Liver (tissue), 9 donors: ENCODE results near the gene CTNNBL1. TPM values are rescaled to one million over a fixed set of nuclear protein-coding genes. Genes with fewer than 3 reads are reported as not detected.
A peak's percentile ranks its signal among the peaks of the same experiment; 100 is the strongest.

Source experiments
- DNase-seq: peaks from one replicate; pipeline ENCODE4 v3.0.0-alpha.2; 2017; ENCODE audit warnings: low spot score
- H3K27ac ChIP-seq, 2 donors: one replicate each; pipeline ENCODE4 v1.7.0; 2013; ENCODE audit warnings: inconsistent platforms in 2 of 2, low read length in 2 of 2, control low read depth in 1 of 2, low read depth in 1 of 2, mild to moderate bottlenecking in 1 of 2
- H3K27me3 ChIP-seq, 4 donors: one replicate each; pipeline versions ENCODE4 v1.6.1 to v1.7.0; 2013; ENCODE audit warnings: low read length in 3 of 4, inconsistent platforms in 1 of 4, mild to moderate bottlenecking in 1 of 4, moderate library complexity in 1 of 4; ENCODE audit not compliant: control insufficient read depth in 4 of 4, insufficient read depth in 4 of 4
- H3K36me3 ChIP-seq, 4 donors: one replicate each; pipeline versions ENCODE4 v1.6.1 to v1.7.0; 2013; ENCODE audit warnings: low read length in 3 of 4, mild to moderate bottlenecking in 3 of 4, low read depth in 1 of 4, moderate library complexity in 1 of 4; ENCODE audit not compliant: control insufficient read depth in 4 of 4, insufficient read depth in 3 of 4
- H3K4me1 ChIP-seq, 4 donors: one replicate each; pipeline versions ENCODE4 v1.6.1 to v1.7.0; 2013; ENCODE audit warnings: low read length in 3 of 4, mild to moderate bottlenecking in 3 of 4, moderate library complexity in 1 of 4; ENCODE audit not compliant: control insufficient read depth in 4 of 4, insufficient read depth in 4 of 4
- H3K4me3 ChIP-seq, 3 donors: one replicate each; pipeline versions ENCODE4 v1.6.1 to v1.7.0; 2013; ENCODE audit warnings: low read length in 3 of 3, control low read depth in 1 of 3, low read depth in 1 of 3, mild to moderate bottlenecking in 1 of 3
- H3K9ac ChIP-seq, 2 donors: one replicate each; pipeline ENCODE4 v1.7.0; 2013; ENCODE audit warnings: low read length in 2 of 2, mild to moderate bottlenecking in 2 of 2, moderate library complexity in 2 of 2, control low read depth in 1 of 2, low read depth in 1 of 2
- H3K9me3 ChIP-seq, 4 donors: one replicate each; pipeline versions ENCODE4 v1.6.1 to v1.7.0; 2013; ENCODE audit warnings: low read length in 3 of 4; ENCODE audit not compliant: control insufficient read depth in 4 of 4
- ATF3 ChIP-seq: IDR thresholded peaks from 2 replicates; pipeline ENCODE4 v1.6.1; 2016; ENCODE audit warnings: antibody characterized with exemption
- CTCF ChIP-seq: fragments of 150-350 bp; IDR thresholded peaks from 2 replicates; pipeline ENCODE4 v1.5.1; 2017; ENCODE audit warnings: improper control_type of control experiment, low read depth, low read length; ENCODE audit not compliant: missing input control
- EGR1 ChIP-seq, 2 donors: IDR thresholded peaks; 2 replicates each; pipeline ENCODE4 v1.6.1; 2016 to 2018; ENCODE audit warnings: antibody characterized with exemption in 2 of 2, low read depth in 2 of 2
- FOXA1 ChIP-seq: IDR thresholded peaks from 2 replicates; pipeline ENCODE4 v1.6.1; 2016; ENCODE audit warnings: antibody characterized with exemption
- FOXA2 ChIP-seq: IDR thresholded peaks from 2 replicates; pipeline ENCODE4 v1.6.1; 2016; ENCODE audit warnings: antibody characterized with exemption
- GABPA ChIP-seq, 2 donors: IDR thresholded peaks in 1 of 2; conservative IDR thresholded peaks in 1 of 2; 2 replicates each; pipeline ENCODE4 v1.6.1; 2016; ENCODE audit warnings: antibody characterized with exemption in 2 of 2, mild to moderate bottlenecking in 1 of 2, moderate library complexity in 1 of 2
- HNF4A ChIP-seq, 2 donors: conservative IDR thresholded peaks; 2 replicates each; pipeline ENCODE4 v1.6.1; 2016; ENCODE audit warnings: antibody characterized with exemption in 2 of 2, mild to moderate bottlenecking in 2 of 2
- HNF4G ChIP-seq: IDR thresholded peaks from 2 replicates; pipeline ENCODE4 v1.6.1; 2016; ENCODE audit warnings: antibody characterized with exemption
- NR2F2 ChIP-seq: IDR thresholded peaks from 2 replicates; pipeline ENCODE4 v1.6.1; 2016; ENCODE audit warnings: antibody characterized with exemption
- RAD21 ChIP-seq, 2 donors: IDR thresholded peaks; 2 replicates each; pipeline ENCODE4 v1.6.1; 2016; ENCODE audit warnings: antibody characterized with exemption in 2 of 2, mild to moderate bottlenecking in 2 of 2
- REST ChIP-seq: IDR thresholded peaks from 2 replicates; pipeline ENCODE4 v1.6.1; 2016; ENCODE audit warnings: antibody characterized with exemption, mild to moderate bottlenecking
- RXRA ChIP-seq, 2 donors: IDR thresholded peaks; 2 replicates each; pipeline ENCODE4 v1.6.1; 2017 to 2018; ENCODE audit warnings: antibody characterized with exemption in 2 of 2, mild to moderate bottlenecking in 1 of 2
- SP1 ChIP-seq: IDR thresholded peaks from 2 replicates; pipeline ENCODE4 v1.6.1; 2018; ENCODE audit warnings: antibody characterized with exemption, mild to moderate bottlenecking
- TAF1 ChIP-seq: conservative IDR thresholded peaks from 2 replicates; pipeline ENCODE4 v1.6.1; 2016; ENCODE audit warnings: antibody characterized with exemption, mild to moderate bottlenecking
- YY1 ChIP-seq: IDR thresholded peaks from 2 replicates; pipeline ENCODE4 v1.6.1; 2016; ENCODE audit warnings: antibody characterized with exemption, mild to moderate bottlenecking
- ZBTB33 ChIP-seq: IDR thresholded peaks from 2 replicates; pipeline ENCODE4 v1.6.1; 2016; ENCODE audit warnings: antibody characterized with exemption
- WGBS: extraction: QIAGEN DNeasy Blood & Tissue Kit; methylation state at CpG from one replicate; pipeline ENCODE4 v1.1.7; 2013; 5-methylcytosine and 5-hydroxymethylcytosine counted together
- polyA plus RNA-seq, 2 donors: library from polyadenylated mRNA; stranded (reverse) in 1 of 2; unstranded in 1 of 2; fragments of 200-250 nt in 1 of 2; fragments of >200 nt in 1 of 2; fragmentation: Nextera tagmentation in 1 of 2; extraction: Ambion mirVana in 1 of 2; gene quantifications; one replicate each; pipeline versions ENCODE4 v1.2.1 to v1.2.3, GENCODE V29; 2013 to 2015
- total RNA-seq, 2 donors: library from RNA; depleted of rRNA; stranded (reverse); fragments of >200 nt; gene quantifications; one replicate each; pipeline ENCODE4 v1.2.3, GENCODE V29; 2014
- TF ChIP-seq, protein P1 (sequence below): IDR thresholded peaks from 2 replicates; pipeline ENCODE4 v1.6.1; 2016; ENCODE audit warnings: antibody characterized with exemption
- donor health status: healthy.
- donor health status: healthy.
- donor health status: healthy.
- donor health status: healthy.
- donor health status: healthy.

CTNNBL1 gene
- total and polyA plus RNA-seq, 4 donors, result 18.3 to 25.4 (median 20.3) TPM

DNA sequence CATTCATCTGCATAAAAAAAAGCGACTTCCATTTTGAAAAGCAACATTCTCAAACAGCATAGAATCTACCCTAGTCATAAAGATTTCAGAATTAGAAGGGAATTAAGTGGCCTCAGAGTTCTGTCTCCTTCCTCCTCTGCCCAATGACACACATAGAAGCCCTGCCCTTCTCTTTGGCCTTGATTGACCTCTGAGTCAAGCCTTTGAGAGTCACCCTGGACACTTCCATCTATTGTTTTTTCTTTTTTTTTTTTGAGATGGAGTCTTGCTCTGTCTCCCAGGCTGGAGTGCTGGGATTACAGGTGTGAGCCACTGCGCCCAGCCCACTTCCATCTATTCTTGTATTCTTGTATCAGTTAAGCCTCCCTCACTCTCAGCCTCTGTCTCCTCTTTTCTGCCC lies 44.8 kb upstream of the CTNNBL1 start:
- 84% methylated on average over 2 of the region's 2 CpGs for WGBS
- H3K27ac ChIP-seq, result no peak overlapping the region

DNA sequence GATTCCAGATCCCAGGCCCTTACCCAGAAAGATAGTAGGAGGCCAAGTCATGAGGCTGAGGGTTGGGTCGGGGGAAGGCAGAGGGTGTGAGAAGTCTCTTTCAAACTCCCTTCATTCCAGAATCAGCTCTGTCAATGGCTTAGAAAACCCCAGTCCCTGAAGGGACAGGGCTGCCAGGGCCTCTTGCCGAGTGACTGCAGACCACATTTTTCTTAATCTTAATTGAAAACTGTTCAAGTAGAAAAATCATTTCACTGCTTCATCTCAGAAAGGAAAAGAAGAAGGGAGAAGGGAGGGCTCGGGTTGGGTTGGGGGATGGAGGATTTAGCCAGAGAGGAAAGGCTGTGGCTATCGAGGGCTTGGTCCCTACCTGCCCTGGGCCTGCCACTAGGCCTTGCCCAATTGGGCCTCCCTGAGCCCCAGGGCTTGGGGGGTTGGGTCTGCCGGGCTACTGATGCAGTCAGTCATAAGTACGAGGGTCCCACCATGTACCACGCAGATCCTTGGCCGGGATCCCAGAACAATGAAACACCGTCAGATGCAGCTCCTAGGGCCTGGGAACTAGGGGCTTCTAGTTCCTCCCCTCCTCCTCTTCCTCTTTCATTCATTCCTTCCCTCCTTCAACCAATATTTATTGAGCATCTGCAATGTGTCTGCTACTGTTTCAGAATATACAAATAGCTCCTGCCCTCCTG lies 44.0 kb upstream of the CTNNBL1 start:
- Histone ChIP-seq H3K9me3 (no peaks in the 10 kb centered on the region), H3K9ac (no peak overlapping the region), H3K4me3 (no peak overlapping the region), H3K36me3 (no peaks in the 10 kb centered on the region), H3K4me1 (peaks cover 0 to 6% (median 2%) of the 10 kb centered on the region in 4 donors), H3K27ac (no peak overlapping the region), H3K27me3 (no peaks in the 10 kb centered on the region)
- WGBS, result 82% methylated on average over 9 of the region's 9 CpGs
- DNase-seq, result no peak
- TF ChIP-seq RAD21 (IDR thresholded peaks at IDR 0.05) (no peak), GABPA (IDR thresholded peaks at IDR 0.05 in 1 of 2, conservative IDR thresholded peaks at IDR 0.05 in 1 of 2) (no peak), CTCF (no peak), HNF4G (no peak), NR2F2 (no peak), RXRA (IDR thresholded peaks at IDR 0.05) (no peak), HNF4A (conservative IDR thresholded peaks at IDR 0.05) (no peak), ZBTB33 (no peak), REST (no peak), YY1 (no peak), TAF1 (no peak), FOXA2 (no peak), SP1 (no peak), EGR1 (IDR thresholded peaks at IDR 0.05; ENCODE audit: low read depth in 2 of 2) (no peak), ATF3 (no peak), FOXA1 (no peak)
- TF ChIP-seq, protein P1, sequence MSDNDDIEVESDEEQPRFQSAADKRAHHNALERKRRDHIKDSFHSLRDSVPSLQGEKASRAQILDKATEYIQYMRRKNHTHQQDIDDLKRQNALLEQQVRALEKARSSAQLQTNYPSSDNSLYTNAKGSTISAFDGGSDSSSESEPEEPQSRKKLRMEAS, result no peak

More for the DNA sequence above, 44.8 kb upstream of the CTNNBL1 start:
- Histone ChIP-seq H3K4me3 (no peak overlapping the region), H3K4me1 (peaks cover 0 to 6% (median 2%) of the 10 kb centered on the region in 4 donors), H3K27me3 (no peaks in the 10 kb centered on the region), H3K9ac (no peak overlapping the region), H3K9me3 (no peaks in the 10 kb centered on the region), H3K36me3 (no peaks in the 10 kb centered on the region)
- TF ChIP-seq NR2F2 (peak; percentile 49), HNF4G (no peak)
- TF ChIP-seq, protein P1, result no peak
- no peak for DNase-seq
